ENCODE measurements around the gene TSSK3. TPM values are rescaled to one million over a fixed set of nuclear protein-coding genes. Genes with fewer than 3 reads are reported as not detected.
A peak's percentile ranks its signal among the peaks of the same experiment; 100 is the strongest.

TSSK3 gene
- total RNA-seq, 1 experiment from 2014 or later, result 1.8 TPM

GRCh38 chr1:32356478-32356877 lies 5.9 kb upstream of the TSSK3 start:
- H3K4me3 Mint-ChIP-seq (ENCODE audit: low read depth, unreplicated experiment), result no peak overlapping the region
- H3K36me3 Mint-ChIP-seq (ENCODE audit: insufficient read depth, unreplicated experiment), result peaks cover 35% of the 10 kb centered on the region
- no peak overlapping the region for H3K27ac Mint-ChIP-seq (ENCODE audit: unreplicated experiment)
- CTCF ChIA-PET, result no interaction called here
- peaks cover 22% of the 10 kb centered on the region for H3K4me1 Mint-ChIP-seq (ENCODE audit: low read depth, unreplicated experiment)
- TF ChIP-seq, protein P1, sequence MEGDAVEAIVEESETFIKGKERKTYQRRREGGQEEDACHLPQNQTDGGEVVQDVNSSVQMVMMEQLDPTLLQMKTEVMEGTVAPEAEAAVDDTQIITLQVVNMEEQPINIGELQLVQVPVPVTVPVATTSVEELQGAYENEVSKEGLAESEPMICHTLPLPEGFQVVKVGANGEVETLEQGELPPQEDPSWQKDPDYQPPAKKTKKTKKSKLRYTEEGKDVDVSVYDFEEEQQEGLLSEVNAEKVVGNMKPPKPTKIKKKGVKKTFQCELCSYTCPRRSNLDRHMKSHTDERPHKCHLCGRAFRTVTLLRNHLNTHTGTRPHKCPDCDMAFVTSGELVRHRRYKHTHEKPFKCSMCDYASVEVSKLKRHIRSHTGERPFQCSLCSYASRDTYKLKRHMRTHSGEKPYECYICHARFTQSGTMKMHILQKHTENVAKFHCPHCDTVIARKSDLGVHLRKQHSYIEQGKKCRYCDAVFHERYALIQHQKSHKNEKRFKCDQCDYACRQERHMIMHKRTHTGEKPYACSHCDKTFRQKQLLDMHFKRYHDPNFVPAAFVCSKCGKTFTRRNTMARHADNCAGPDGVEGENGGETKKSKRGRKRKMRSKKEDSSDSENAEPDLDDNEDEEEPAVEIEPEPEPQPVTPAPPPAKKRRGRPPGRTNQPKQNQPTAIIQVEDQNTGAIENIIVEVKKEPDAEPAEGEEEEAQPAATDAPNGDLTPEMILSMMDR (IDR thresholded peaks at IDR 0.05; ENCODE audit: unreplicated experiment), result no peak
- intact Hi-C loops (cut with micrococcal nuclease; ENCODE audit: unreplicated experiment), result no loop called here
- BruUV-seq (replicated peaks), result no TSS peak
- H3K27me3 Mint-ChIP-seq (ENCODE audit: unreplicated experiment), result no peaks in the 10 kb centered on the region
- H3K9me3 Mint-ChIP-seq (ENCODE audit: low read depth, unreplicated experiment), result no peaks in the 10 kb centered on the region
- DNase-seq, result no peak

DNA sequence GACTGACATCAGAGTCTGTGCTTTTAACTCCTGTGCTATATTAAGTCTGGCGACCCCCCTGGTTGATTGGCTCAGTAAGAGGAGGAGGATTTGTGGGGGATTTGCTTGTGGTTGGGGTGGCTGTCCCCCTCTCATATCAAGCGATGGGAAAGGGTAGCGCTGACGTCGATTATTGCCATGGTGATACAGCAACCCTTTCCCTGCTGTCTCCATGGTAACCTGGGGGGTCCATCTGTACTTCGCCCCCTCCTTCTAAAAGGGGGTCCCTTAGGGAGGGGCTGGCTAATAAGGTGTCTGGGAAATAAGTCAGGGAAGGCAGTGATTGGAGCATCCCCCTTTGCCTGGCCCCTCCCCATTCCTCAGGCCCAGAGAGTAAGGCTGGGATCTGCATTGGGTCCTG lies 4.7 kb upstream of the TSSK3 start:
- H3K9me3 Mint-ChIP-seq (ENCODE audit: low read depth, unreplicated experiment), result no peaks in the 10 kb centered on the region
- CTCF ChIA-PET, result no interaction called here
- H3K4me3 Mint-ChIP-seq (ENCODE audit: low read depth, unreplicated experiment), result no peak overlapping the region
- H3K36me3 Mint-ChIP-seq (ENCODE audit: insufficient read depth, unreplicated experiment), result peaks cover 36% of the 10 kb centered on the region
- DNase-seq, result no peak
- TF ChIP-seq, protein P1 (IDR thresholded peaks at IDR 0.05; ENCODE audit: unreplicated experiment), result no peak
- H3K4me1 Mint-ChIP-seq (ENCODE audit: low read depth, unreplicated experiment), result peaks cover 28% of the 10 kb centered on the region
- no peak overlapping the region for H3K27ac Mint-ChIP-seq (ENCODE audit: unreplicated experiment)
- BruUV-seq (replicated peaks), result no TSS peak
- intact Hi-C loops (cut with micrococcal nuclease; ENCODE audit: unreplicated experiment), result no loop called here
- H3K27me3 Mint-ChIP-seq (ENCODE audit: unreplicated experiment), result no peaks in the 10 kb centered on the region

- H3K4me3 Mint-ChIP-seq (ENCODE audit: low read depth, unreplicated experiment), result no peak overlapping the region
- H3K27me3 Mint-ChIP-seq (ENCODE audit: unreplicated experiment), result no peaks in the 10 kb centered on the region
- no peak for DNase-seq
- H3K27ac Mint-ChIP-seq (ENCODE audit: unreplicated experiment), result no peak overlapping the region
- peaks cover 44% of the 10 kb centered on the region for H3K36me3 Mint-ChIP-seq (ENCODE audit: insufficient read depth, unreplicated experiment)
- H3K4me1 Mint-ChIP-seq (ENCODE audit: low read depth, unreplicated experiment), result peaks cover 25% of the 10 kb centered on the region
- no peaks in the 10 kb centered on the region for H3K9me3 Mint-ChIP-seq (ENCODE audit: low read depth, unreplicated experiment)
- CTCF ChIA-PET, result no interaction called here
- TF ChIP-seq, protein P1 (IDR thresholded peaks at IDR 0.05; ENCODE audit: unreplicated experiment), result no peak
- BruUV-seq (replicated peaks), result no TSS peak
- intact Hi-C loops (cut with micrococcal nuclease; ENCODE audit: unreplicated experiment), result no loop called here
Observed at GRCh38 chr1:32358435-32358834, 3.9 kb upstream of the TSSK3 start.

- Mint-ChIP-seq H3K27me3 (ENCODE audit: unreplicated experiment) (no peaks in the 10 kb centered on the region), H3K27ac (ENCODE audit: unreplicated experiment) (peak overlapping the region; percentile 73), H3K4me3 (ENCODE audit: low read depth, unreplicated experiment) (peak overlapping the region; percentile 55), H3K9me3 (ENCODE audit: low read depth, unreplicated experiment) (no peaks in the 10 kb centered on the region), H3K4me1 (ENCODE audit: low read depth, unreplicated experiment) (peaks cover 17% of the 10 kb centered on the region), H3K36me3 (ENCODE audit: insufficient read depth, unreplicated experiment) (peaks cover 55% of the 10 kb centered on the region)
- intact Hi-C loops (cut with micrococcal nuclease; ENCODE audit: unreplicated experiment), result no loop called here
- no peak for DNase-seq
- BruUV-seq (replicated peaks), result no TSS peak
- TF ChIP-seq, protein P1 (IDR thresholded peaks at IDR 0.05; ENCODE audit: unreplicated experiment), result no peak
- CTCF ChIA-PET, result no interaction called here
Observed at GRCh38 chr1:32361308-32361673, 1.0 kb upstream of the TSSK3 start.
